ENCODE measurements around the gene CEP128. TPM values are rescaled to one million over a fixed set of nuclear protein-coding genes. Genes with fewer than 3 reads are reported as not detected.

Gene CEP128
- total and polyA plus RNA-seq, 8 donors = 4.8 to 10.1 (median 7.5) TPM

GRCh38 chr14:80844872-80845271 is 96.7 kb downstream of the CEP128 start:
- Histone ChIP-seq H3K4me3 (no peak overlapping the region), H3K27me3 (no peaks in the 10 kb centered on the region), H3K9me3 (no peaks in the 10 kb centered on the region), H3K4me1 (no peaks in the 10 kb centered on the region), H3K36me3 (no peaks in the 10 kb centered on the region), H3K27ac (no peak overlapping the region)
- DNase-seq = no peak
- TF ChIP-seq CTCF (IDR thresholded peaks at IDR 0.05) = no peak
- ATAC-seq = no peak
- intact Hi-C loops (cut with DNase I) = no loop called here

GRCh38 chr14:80839743-80840142 is 101.8 kb downstream of the CEP128 start:
- Histone ChIP-seq H3K27me3 (no peaks in the 10 kb centered on the region), H3K4me3 (no peak overlapping the region), H3K27ac (no peak overlapping the region), H3K36me3 (peaks cover 0 to 8% of the 10 kb centered on the region in 2 donors), H3K4me1 (no peaks in the 10 kb centered on the region), H3K9me3 (no peaks in the 10 kb centered on the region)
- DNase-seq = no peak
- intact Hi-C loops (cut with DNase I) = no loop called here
- no peak for TF ChIP-seq CTCF (IDR thresholded peaks at IDR 0.05)
- ATAC-seq = no peak

- no peak overlapping the region for H3K27ac ChIP-seq
- no peaks in the 10 kb centered on the region for H3K4me1 ChIP-seq
- ATAC-seq = no peak
- H3K4me3 ChIP-seq = no peak overlapping the region
- H3K36me3 ChIP-seq = peaks cover 0 to 1% of the 10 kb centered on the region in 2 donors
- TF ChIP-seq CTCF (IDR thresholded peaks at IDR 0.05) = no peak
- no peaks in the 10 kb centered on the region for H3K27me3 ChIP-seq
- H3K9me3 ChIP-seq = peaks cover 0 to 24% of the 10 kb centered on the region in 2 donors
- DNase-seq = no peak
- intact Hi-C loops (cut with DNase I) = no loop called here
Measured at GRCh38 chr14:80809663-80810062, 131.9 kb downstream of the CEP128 start.

- intact Hi-C loops (cut with DNase I) = no loop called here
- TF ChIP-seq CTCF (IDR thresholded peaks at IDR 0.05) = no peak
- no peaks in the 10 kb centered on the region for H3K27me3 ChIP-seq
- no peaks in the 10 kb centered on the region for H3K4me1 ChIP-seq
- no peaks in the 10 kb centered on the region for H3K36me3 ChIP-seq
- H3K27ac ChIP-seq = no peak overlapping the region
- DNase-seq = no peak
- no peak overlapping the region for H3K4me3 ChIP-seq
- peaks cover 0 to 20% of the 10 kb centered on the region in 2 donors for H3K9me3 ChIP-seq
- no peak for ATAC-seq
Measured at GRCh38 chr14:80805136-80805535, 136.4 kb downstream of the CEP128 start.

- H3K9me3 ChIP-seq = peaks cover 0 to 15% of the 10 kb centered on the region in 2 donors
- DNase-seq = no peak
- no peak overlapping the region for H3K4me3 ChIP-seq
- no peaks in the 10 kb centered on the region for H3K4me1 ChIP-seq
- no peak overlapping the region for H3K27ac ChIP-seq
- no peak for TF ChIP-seq CTCF (IDR thresholded peaks at IDR 0.05)
- H3K27me3 ChIP-seq = no peaks in the 10 kb centered on the region
- intact Hi-C loops (cut with DNase I) = no loop called here
- no peak for ATAC-seq
- H3K36me3 ChIP-seq = no peaks in the 10 kb centered on the region
Measured at GRCh38 chr14:80798878-80799277, 142.7 kb downstream of the CEP128 start.
